T-cell (primary cell): ENCODE data around the gene FBXO4. TPM values are rescaled to one million over a fixed set of nuclear protein-coding genes. Genes with fewer than 3 reads are reported as not detected.

ENCODE experiments used
- ATAC-seq, 4 experiments: fragments of 200-7000 bp in 3 of 4; fragments of 150-1000 bp in 1 of 4; cut with Tn5 transposase; replicated peaks in 1 of 4; 1 replicate in 3 of 4; 2 replicates in 1 of 4; pipeline ENCODE4 v1.10.0; 2021; ENCODE audit warnings: moderate library complexity in 3 of 4, mild to moderate bottlenecking in 2 of 4, moderate number of reproducible peaks in 1 of 4
- CTCF ChIA-PET, 2 donors: fragments of 300-600 bp; sonication (Branson Sonifier 250); formaldehyde crosslinking; loops; one replicate each; lab custom pipeline; 2022; ENCODE audit warnings: antibody characterized with exemption in 2 of 2; lab: Charles Lee
- POLR2A ChIA-PET, 2 donors: fragments of 300-600 bp; sonication (Branson Sonifier 250); formaldehyde crosslinking; loops; one replicate each; lab custom pipeline; 2022; ENCODE audit warnings: antibody characterized with exemption in 2 of 2; lab: Charles Lee
- DNase-seq, 35 experiments: peaks; one replicate each; pipeline versions ENCODE4 v3.0.0 to v3.0.0-alpha.2; 2013 to 2023
- H3K27ac ChIP-seq: one replicate; pipeline ENCODE4 v1.5.1; 2013; ENCODE audit warnings: low read length
- H3K27me3 ChIP-seq, 2 experiments: replicated peaks in 1 of 2; 1 replicate in 1 of 2; 2 replicates in 1 of 2; pipeline versions ENCODE4 v1.6.1 to v1.7.0; 2013; ENCODE audit warnings: low read length in 1 of 2, mixed read lengths in 1 of 2; ENCODE audit not compliant: control insufficient read depth in 2 of 2, insufficient read depth in 2 of 2; ENCODE audit errors: extremely low read depth in 1 of 2
- H3K36me3 ChIP-seq, 2 donors: 1 replicate in 1 of 2; 2 replicates in 1 of 2; pipeline versions ENCODE4 v1.6.1 to v1.7.0; 2013; ENCODE audit warnings: low read length in 1 of 2; ENCODE audit not compliant: control insufficient read depth in 2 of 2, insufficient read depth in 1 of 2; ENCODE audit errors: extremely low read depth in 1 of 2
- H3K4me1 ChIP-seq, 2 experiments: 1 replicate in 1 of 2; 2 replicates in 1 of 2; pipeline versions ENCODE4 v1.6.1 to v1.7.0; 2013; ENCODE audit warnings: low read length in 2 of 2, mixed read lengths in 1 of 2; ENCODE audit not compliant: insufficient read depth in 2 of 2, control insufficient read depth in 1 of 2; ENCODE audit errors: extremely low read depth in 1 of 2
- H3K4me3 ChIP-seq, 2 donors: 1 replicate in 1 of 2; 2 replicates in 1 of 2; pipeline versions ENCODE4 v1.5.1 to v1.7.0; 2013; ENCODE audit warnings: mild to moderate bottlenecking in 2 of 2, low read length in 1 of 2, moderate library complexity in 1 of 2; ENCODE audit not compliant: control insufficient read depth in 1 of 2; ENCODE audit errors: extremely low read depth in 1 of 2
- H3K9me3 ChIP-seq: 2 replicates; pipeline ENCODE4 v1.7.0; 2013
- H3K27ac Mint-ChIP-seq, 2 donors: one replicate each; pipeline ENCODE4 v1.8.0; 2020 to 2021; ENCODE audit warnings: mild to moderate bottlenecking in 2 of 2, mixed read lengths in 2 of 2
- H3K27me3 Mint-ChIP-seq, 2 donors: one replicate each; pipeline ENCODE4 v1.8.0; 2021 to 2022; ENCODE audit warnings: mixed read lengths in 2 of 2
- H3K36me3 Mint-ChIP-seq: one replicate; pipeline ENCODE4 v1.8.0; 2021; ENCODE audit warnings: mixed read lengths
- H3K4me1 Mint-ChIP-seq, 3 donors: one replicate each; pipeline ENCODE4 v1.8.0; 2020 to 2022; ENCODE audit warnings: mixed read lengths in 3 of 3, mild to moderate bottlenecking in 1 of 3
- H3K4me3 Mint-ChIP-seq, 3 donors: one replicate each; pipeline ENCODE4 v1.8.0; 2020 to 2022; ENCODE audit warnings: mild to moderate bottlenecking in 3 of 3, mixed read lengths in 3 of 3, moderate library complexity in 3 of 3
- H3K9me3 Mint-ChIP-seq, 3 donors: one replicate each; pipeline ENCODE4 v1.8.0; 2020 to 2022; ENCODE audit warnings: mixed read lengths in 3 of 3
- WGBS: methylation state at CpG from one replicate; pipeline ENCODE4 v1.1.5; 2013; ENCODE audit warnings: missing lambda C conversion rate; ENCODE audit not compliant: insufficient coverage; 5-methylcytosine and 5-hydroxymethylcytosine counted together
- total RNA-seq, 35 experiments: library from RNA in 6 of 35; stranded (reverse) in 6 of 35; fragments of 120-200 nt in 1 of 35; gene quantifications; one replicate each; pipeline versions ENCODE4 v1.2.1 to v1.2.4 and lab custom pipeline; 2013 to 2026

The FBXO4 gene
- total RNA-seq, 5 donors from 2014 or later (not counting 1 experiment from before 2014, with no cell fraction given): 11.3 to 17.3 (median 13.7) TPM

DNA sequence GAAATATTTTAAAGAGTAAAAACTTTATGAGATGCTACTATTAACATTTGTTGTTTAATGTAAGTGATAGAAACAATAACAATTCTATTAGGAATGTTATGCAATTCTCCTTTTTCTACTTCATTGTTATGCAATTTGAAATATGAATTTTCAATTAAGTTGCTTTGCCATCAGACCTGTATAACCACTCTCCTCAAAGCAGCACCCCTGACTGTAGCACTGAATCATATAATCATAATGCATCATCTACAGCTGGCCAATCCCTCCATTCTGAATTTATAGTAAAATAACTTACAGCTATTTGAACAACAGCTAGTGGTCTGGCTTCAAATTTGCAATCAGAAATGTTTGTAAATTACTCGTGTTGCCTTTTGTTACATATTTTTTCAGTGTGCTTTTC is 29.2 kb downstream of the FBXO4 start:
- H3K4me3 ChIP-seq: no peak overlapping the region
- no peak overlapping the region for H3K27ac ChIP-seq
- CTCF ChIA-PET: no interaction called here
- WGBS: no CpG with 5 or more reads among the region's 1 CpG
- H3K4me3 Mint-ChIP-seq: no peak overlapping the region
- no peak for ATAC-seq
- no peaks in the 10 kb centered on the region for H3K36me3 ChIP-seq
- no peaks in the 10 kb centered on the region for H3K27me3 ChIP-seq
- peaks cover 0 to 4% of the 10 kb centered on the region in 2 donors for H3K27me3 Mint-ChIP-seq
- no peaks in the 10 kb centered on the region for H3K4me1 Mint-ChIP-seq
- no peak overlapping the region for H3K27ac Mint-ChIP-seq
- POLR2A ChIA-PET: interaction anchor here in 1 of 2 donors (0.6 kb wide), 1 partner anchor 29 kb away, joined by 3 read pairs; the partner anchor contains the start of gene FBXO4
- no peak for DNase-seq
- H3K9me3 ChIP-seq: no peaks in the 10 kb centered on the region
- no peaks in the 10 kb centered on the region for H3K4me1 ChIP-seq
- H3K9me3 Mint-ChIP-seq: peaks cover 9 to 11% (median 10%) of the 10 kb centered on the region in 3 donors
- H3K36me3 Mint-ChIP-seq: no peaks in the 10 kb centered on the region

DNA sequence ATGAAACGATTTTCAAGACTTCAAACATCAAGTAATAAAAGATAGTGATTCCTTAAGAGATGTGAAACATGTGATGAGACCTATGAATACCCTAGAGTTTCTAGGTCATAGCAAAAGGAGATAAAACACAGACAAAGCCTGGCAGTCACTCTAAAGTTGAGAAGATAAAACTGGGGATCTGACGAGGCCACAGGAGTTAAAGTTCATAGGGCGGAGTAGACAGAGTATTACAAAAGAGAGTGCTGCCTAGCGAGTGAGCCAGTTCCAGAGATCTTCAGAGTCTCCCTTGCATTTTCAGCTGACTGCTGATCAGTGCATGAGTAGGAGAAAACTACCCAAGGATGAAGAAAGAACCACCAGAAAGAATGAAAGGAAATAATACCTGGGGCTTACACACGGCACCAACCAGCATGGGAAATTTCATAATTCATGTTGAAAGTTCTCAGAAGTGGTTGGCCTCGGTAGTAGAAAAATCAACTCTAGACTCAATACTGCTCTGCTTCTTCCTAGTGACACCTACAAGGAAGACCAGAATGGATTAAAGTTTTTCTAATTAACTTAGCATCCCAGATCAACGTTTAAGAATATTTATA is 30.4 kb downstream of the FBXO4 start:
- peaks cover 3 to 20% (median 14%) of the 10 kb centered on the region in 3 donors for H3K9me3 Mint-ChIP-seq
- DNase-seq (no peak), ATAC-seq (no peak)
- no peaks in the 10 kb centered on the region for H3K9me3 ChIP-seq
- H3K36me3 ChIP-seq: no peaks in the 10 kb centered on the region
- no peak overlapping the region for H3K27ac ChIP-seq
- no peaks in the 10 kb centered on the region for H3K4me1 ChIP-seq
- no peaks in the 10 kb centered on the region for H3K27me3 ChIP-seq
- H3K27ac Mint-ChIP-seq: no peak overlapping the region
- peaks cover 3% of the 10 kb centered on the region for H3K36me3 Mint-ChIP-seq
- H3K4me3 Mint-ChIP-seq: no peak overlapping the region
- H3K4me3 ChIP-seq: no peak overlapping the region
- ChIA-PET POLR2A (interaction anchor here in 1 of 2 donors (0.5 kb wide), 1 partner anchor 1653 kb away, joined by 3 read pairs; no protein-coding TSS in a partner anchor), CTCF (no interaction called here)
- H3K27me3 Mint-ChIP-seq: peaks cover 0 to 4% of the 10 kb centered on the region in 2 donors
- H3K4me1 Mint-ChIP-seq: no peaks in the 10 kb centered on the region
- 80% methylated on average over 2 of the region's 7 CpGs for WGBS

DNA sequence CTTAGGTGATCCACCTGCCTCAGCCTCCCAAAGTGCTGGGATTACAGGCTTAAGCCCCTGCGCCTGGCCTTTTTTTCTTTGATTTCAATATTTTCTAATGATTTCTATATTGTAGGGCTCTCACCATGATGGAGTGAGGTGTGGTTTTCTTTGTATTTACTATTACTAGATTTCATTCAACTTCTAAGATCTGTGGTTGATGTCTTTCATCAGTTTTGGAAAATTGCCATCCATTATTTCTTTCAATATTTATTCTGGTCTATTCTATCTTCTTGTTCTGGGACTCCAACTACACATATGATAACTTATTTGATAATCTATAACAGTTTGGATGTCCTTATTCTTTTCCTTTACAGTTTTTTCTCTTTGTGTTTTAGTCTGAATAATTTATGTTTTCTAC is 31.9 kb downstream of the FBXO4 start:
- no peak overlapping the region for H3K27ac Mint-ChIP-seq
- ChIA-PET CTCF (no interaction called here), POLR2A (no interaction called here)
- Histone ChIP-seq H3K27me3 (no peaks in the 10 kb centered on the region), H3K4me1 (no peaks in the 10 kb centered on the region), H3K4me3 (no peak overlapping the region), H3K36me3 (no peaks in the 10 kb centered on the region), H3K27ac (no peak overlapping the region), H3K9me3 (no peaks in the 10 kb centered on the region)
- no peak overlapping the region for H3K4me3 Mint-ChIP-seq
- no peaks in the 10 kb centered on the region for H3K4me1 Mint-ChIP-seq
- peaks cover 9% of the 10 kb centered on the region for H3K36me3 Mint-ChIP-seq
- DNase-seq (no peak), ATAC-seq (no peak)
- peaks cover 3 to 32% (median 22%) of the 10 kb centered on the region in 3 donors for H3K9me3 Mint-ChIP-seq
- no CpG with 5 or more reads among the region's 1 CpG for WGBS
- H3K27me3 Mint-ChIP-seq: peaks cover 0 to 4% of the 10 kb centered on the region in 2 donors

DNA sequence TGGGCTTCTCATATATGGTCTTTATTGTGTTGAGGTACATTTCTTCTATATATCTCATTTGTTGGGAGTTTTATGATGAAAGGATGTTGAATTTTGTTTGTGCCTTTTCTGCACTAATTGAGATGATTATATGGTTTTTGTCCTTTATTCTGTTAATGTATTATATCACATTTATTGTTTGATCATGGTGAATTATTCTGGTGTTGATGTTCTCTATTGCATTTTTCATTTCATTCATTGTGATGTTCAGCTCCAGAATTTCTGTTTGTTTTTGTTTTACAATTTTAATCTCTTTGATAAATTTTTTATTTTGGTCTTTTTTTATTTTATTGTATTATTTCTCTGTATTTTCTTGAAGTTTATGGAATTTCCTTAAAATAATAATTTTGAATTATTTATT is 35.4 kb downstream of the FBXO4 start:
- H3K9me3 ChIP-seq: no peaks in the 10 kb centered on the region
- POLR2A ChIA-PET: no interaction called here
- Mint-ChIP-seq H3K27ac (no peak overlapping the region), H3K27me3 (peaks cover 0 to 14% of the 10 kb centered on the region in 2 donors), H3K4me3 (no peak overlapping the region), H3K9me3 (peaks cover 10 to 42% (median 33%) of the 10 kb centered on the region in 3 donors), H3K4me1 (no peaks in the 10 kb centered on the region), H3K36me3 (peaks cover 9% of the 10 kb centered on the region)
- H3K27me3 ChIP-seq: no peaks in the 10 kb centered on the region
- no peak for ATAC-seq
- H3K4me3 ChIP-seq: no peak overlapping the region
- H3K27ac ChIP-seq: no peak overlapping the region
- no peaks in the 10 kb centered on the region for H3K4me1 ChIP-seq
- DNase-seq: no peak
- H3K36me3 ChIP-seq: no peaks in the 10 kb centered on the region
- CTCF ChIA-PET: interaction anchor here in 1 of 2 donors (0.8 kb wide), 1 partner anchor 103 kb away, joined by 3 read pairs; no protein-coding TSS in a partner anchor

DNA sequence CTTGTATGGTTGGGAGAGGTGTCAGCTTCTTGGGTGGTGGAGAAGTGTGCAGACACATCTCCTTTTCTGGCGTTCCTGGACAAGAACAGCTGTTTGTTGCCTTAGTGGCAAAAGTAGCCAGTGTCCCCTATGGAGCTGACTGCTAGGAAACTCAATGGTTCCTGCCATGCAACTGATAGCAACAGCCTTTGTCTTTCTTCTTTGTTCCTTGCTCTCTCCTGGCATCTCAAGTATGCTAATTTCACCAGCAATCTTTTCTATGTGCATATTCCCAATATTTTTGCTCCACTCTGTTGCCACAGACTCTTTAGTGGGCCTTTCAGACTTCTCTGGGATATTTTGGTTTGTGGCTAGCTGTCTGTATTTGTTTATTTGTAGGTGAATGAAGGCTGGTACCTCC is 36.7 kb downstream of the FBXO4 start:
- H3K36me3 ChIP-seq: no peaks in the 10 kb centered on the region
- no peak overlapping the region for H3K27ac ChIP-seq
- H3K4me3 ChIP-seq: no peak overlapping the region
- Mint-ChIP-seq H3K27me3 (peaks cover 2 to 14% of the 10 kb centered on the region in 2 donors), H3K27ac (no peak overlapping the region), H3K36me3 (peaks cover 9% of the 10 kb centered on the region), H3K4me3 (no peak overlapping the region), H3K4me1 (no peaks in the 10 kb centered on the region), H3K9me3 (peaks cover 10 to 42% (median 33%) of the 10 kb centered on the region in 3 donors)
- no peak for DNase-seq
- H3K9me3 ChIP-seq: no peaks in the 10 kb centered on the region
- 38% methylated on average over 1 of the region's 1 CpG for WGBS
- CTCF ChIA-PET: no interaction called here
- no peak for ATAC-seq
- no peaks in the 10 kb centered on the region for H3K4me1 ChIP-seq
- POLR2A ChIA-PET: no interaction called here
- no peaks in the 10 kb centered on the region for H3K27me3 ChIP-seq

DNA sequence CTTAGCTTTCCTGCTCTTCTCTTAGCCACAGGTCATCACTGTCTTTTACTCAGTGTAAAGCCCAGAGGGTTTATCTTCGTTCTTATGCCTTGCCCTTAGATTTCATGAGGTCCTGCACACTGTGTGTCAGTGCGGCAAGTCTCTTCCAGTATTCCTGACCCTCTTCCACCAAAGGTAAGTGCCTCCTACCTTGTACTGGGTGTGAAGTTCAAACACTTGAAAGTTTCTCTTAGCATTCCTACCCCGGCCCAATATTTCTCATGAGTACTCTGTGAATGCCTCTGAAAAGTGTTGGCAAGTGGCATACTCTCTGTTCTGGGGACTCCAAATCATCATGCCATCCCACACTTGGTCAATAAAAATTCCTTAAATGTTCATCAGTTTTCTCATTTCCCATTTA is 37.4 kb downstream of the FBXO4 start:
- no peak for ATAC-seq
- DNase-seq: no peak
- ChIA-PET POLR2A (no interaction called here), CTCF (no interaction called here)
- Mint-ChIP-seq H3K4me1 (no peaks in the 10 kb centered on the region), H3K36me3 (peaks cover 9% of the 10 kb centered on the region), H3K9me3 (peaks cover 13 to 42% (median 33%) of the 10 kb centered on the region in 3 donors), H3K27ac (no peak overlapping the region), H3K27me3 (peaks cover 5 to 20% of the 10 kb centered on the region in 2 donors), H3K4me3 (no peak overlapping the region)
- Histone ChIP-seq H3K36me3 (no peaks in the 10 kb centered on the region), H3K4me3 (no peak overlapping the region), H3K4me1 (no peaks in the 10 kb centered on the region), H3K27me3 (no peaks in the 10 kb centered on the region), H3K9me3 (no peaks in the 10 kb centered on the region), H3K27ac (no peak overlapping the region)
- 100% methylated on average over 1 of the region's 3 CpGs for WGBS
